ENCODE measurements around the gene RASGRF1. TPM values are rescaled to one million over a fixed set of nuclear protein-coding genes. Genes with fewer than 3 reads are reported as not detected.

Gene RASGRF1
- total RNA-seq, 2 donors from 2014 or later, result 0.09 to 1.1 TPM

DNA sequence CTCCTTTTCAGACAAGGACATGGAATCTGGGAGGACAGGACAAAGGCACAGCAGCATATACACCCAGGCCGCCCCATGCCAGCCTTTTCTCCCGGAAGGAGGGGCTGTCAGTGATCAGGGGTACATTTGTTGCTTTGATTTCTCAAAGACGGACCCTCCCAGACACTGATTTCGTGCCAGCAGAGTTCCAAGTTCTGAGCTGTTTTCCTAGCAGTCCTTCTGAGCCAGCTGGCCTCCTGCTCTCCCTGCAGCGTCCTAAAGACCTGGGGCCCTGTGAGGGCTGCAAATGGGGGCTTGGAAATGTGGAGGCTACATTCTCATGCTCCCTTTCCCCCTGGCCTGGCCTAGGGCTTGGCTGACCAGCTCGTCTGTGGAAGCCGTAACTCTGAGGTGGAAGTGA is 168.1 kb downstream of the RASGRF1 start:
- no peaks in the 10 kb centered on the region for H3K9me3 ChIP-seq
- intact Hi-C loops (cut with DNase I), result no loop called here
- H3K36me3 ChIP-seq, result no peaks in the 10 kb centered on the region
- H3K4me1 ChIP-seq (replicated peaks), result no peaks in the 10 kb centered on the region
- no peak overlapping the region for H3K4me3 ChIP-seq
- WGBS, result 42% methylated on average over 7 of the region's 7 CpGs
- no peak for TF ChIP-seq POLR2AphosphoS5 (IDR thresholded peaks at IDR 0.05)
- no peak for TF ChIP-seq POLR2A (IDR thresholded peaks at IDR 0.05)
- TF ChIP-seq, protein P1, sequence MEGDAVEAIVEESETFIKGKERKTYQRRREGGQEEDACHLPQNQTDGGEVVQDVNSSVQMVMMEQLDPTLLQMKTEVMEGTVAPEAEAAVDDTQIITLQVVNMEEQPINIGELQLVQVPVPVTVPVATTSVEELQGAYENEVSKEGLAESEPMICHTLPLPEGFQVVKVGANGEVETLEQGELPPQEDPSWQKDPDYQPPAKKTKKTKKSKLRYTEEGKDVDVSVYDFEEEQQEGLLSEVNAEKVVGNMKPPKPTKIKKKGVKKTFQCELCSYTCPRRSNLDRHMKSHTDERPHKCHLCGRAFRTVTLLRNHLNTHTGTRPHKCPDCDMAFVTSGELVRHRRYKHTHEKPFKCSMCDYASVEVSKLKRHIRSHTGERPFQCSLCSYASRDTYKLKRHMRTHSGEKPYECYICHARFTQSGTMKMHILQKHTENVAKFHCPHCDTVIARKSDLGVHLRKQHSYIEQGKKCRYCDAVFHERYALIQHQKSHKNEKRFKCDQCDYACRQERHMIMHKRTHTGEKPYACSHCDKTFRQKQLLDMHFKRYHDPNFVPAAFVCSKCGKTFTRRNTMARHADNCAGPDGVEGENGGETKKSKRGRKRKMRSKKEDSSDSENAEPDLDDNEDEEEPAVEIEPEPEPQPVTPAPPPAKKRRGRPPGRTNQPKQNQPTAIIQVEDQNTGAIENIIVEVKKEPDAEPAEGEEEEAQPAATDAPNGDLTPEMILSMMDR (IDR thresholded peaks at IDR 0.05), result no peak
- peak overlapping the region; percentile 26 to 43 for H3K27ac ChIP-seq
- no peak for DNase-seq (ENCODE audit: low spot score)
- no peaks in the 10 kb centered on the region for H3K27me3 ChIP-seq (replicated peaks; ENCODE audit: insufficient read depth)

- no peak for TF ChIP-seq POLR2A (IDR thresholded peaks at IDR 0.05)
- intact Hi-C loops (cut with DNase I), result no loop called here
- H3K27me3 ChIP-seq (replicated peaks; ENCODE audit: insufficient read depth), result no peaks in the 10 kb centered on the region
These were observed 168.6 kb downstream of the RASGRF1 start for GRCh38 chr15:78921940-78922339.

GRCh38 chr15:78921517-78921916 is 169.1 kb downstream of the RASGRF1 start:
- no peak overlapping the region for H3K4me3 ChIP-seq
- intact Hi-C loops (cut with DNase I), result no loop called here
- no peaks in the 10 kb centered on the region for H3K4me1 ChIP-seq (replicated peaks)
- no peak overlapping the region for H3K27ac ChIP-seq
- H3K9me3 ChIP-seq, result no peaks in the 10 kb centered on the region
- TF ChIP-seq POLR2AphosphoS5 (IDR thresholded peaks at IDR 0.05), result no peak
- TF ChIP-seq POLR2A (IDR thresholded peaks at IDR 0.05), result no peak
- TF ChIP-seq, protein P1 (IDR thresholded peaks at IDR 0.05), result no peak
- WGBS, result 82% methylated on average over 6 of the region's 6 CpGs
- no peaks in the 10 kb centered on the region for H3K27me3 ChIP-seq (replicated peaks; ENCODE audit: insufficient read depth)
- H3K36me3 ChIP-seq, result no peaks in the 10 kb centered on the region
- no peak for DNase-seq (ENCODE audit: low spot score)

More at GRCh38 chr15:78921940-78922339, 168.6 kb downstream of the RASGRF1 start:
- no peaks in the 10 kb centered on the region for H3K9me3 ChIP-seq
- H3K4me1 ChIP-seq (replicated peaks), result no peaks in the 10 kb centered on the region
- H3K27ac ChIP-seq, result peak overlapping the region in 1 of 2 donors; percentile 43
- WGBS, result 89% methylated on average over 14 of the region's 14 CpGs
- DNase-seq (ENCODE audit: low spot score), result no peak
- H3K4me3 ChIP-seq, result no peak overlapping the region
- no peaks in the 10 kb centered on the region for H3K36me3 ChIP-seq

DNA sequence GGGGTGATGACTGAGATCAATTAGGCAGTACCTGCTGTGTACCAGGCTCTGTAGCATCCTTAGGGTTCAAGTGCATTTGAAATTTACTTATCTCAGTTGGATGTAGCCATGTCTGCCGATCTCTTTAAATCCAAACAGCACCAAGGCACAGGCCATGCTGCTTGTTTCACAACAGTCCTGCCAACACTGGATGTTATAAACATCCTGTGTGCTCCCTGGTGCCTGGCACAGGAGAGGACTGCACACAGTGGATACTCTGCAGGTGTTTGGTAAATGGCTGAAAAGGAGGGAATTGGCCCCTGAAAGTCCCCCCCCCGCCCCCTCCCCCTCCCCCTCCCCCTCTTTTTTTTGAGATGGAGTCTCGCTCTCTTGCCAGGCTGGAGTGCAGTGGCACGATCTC is 172.7 kb downstream of the RASGRF1 start:
- Histone ChIP-seq H3K9me3 (no peaks in the 10 kb centered on the region), H3K27ac (no peak overlapping the region), H3K27me3 (replicated peaks; ENCODE audit: insufficient read depth) (no peaks in the 10 kb centered on the region), H3K4me1 (replicated peaks) (no peaks in the 10 kb centered on the region), H3K4me3 (no peak overlapping the region), H3K36me3 (no peaks in the 10 kb centered on the region)
- intact Hi-C loops (cut with DNase I), result loop anchor here (10.0 kb wide), 1 partner anchor 267 kb away; no protein-coding TSS in a partner anchor
- 78% methylated on average over 3 of the region's 4 CpGs for WGBS
- DNase-seq (ENCODE audit: low spot score), result no peak
- TF ChIP-seq, protein P1 (IDR thresholded peaks at IDR 0.05), result no peak
- TF ChIP-seq POLR2A (IDR thresholded peaks at IDR 0.05), result no peak
- no peak for TF ChIP-seq POLR2AphosphoS5 (IDR thresholded peaks at IDR 0.05)

- H3K9me3 ChIP-seq, result no peaks in the 10 kb centered on the region
- no peak overlapping the region for H3K4me3 ChIP-seq
- DNase-seq (ENCODE audit: low spot score), result no peak
- WGBS, result 31% methylated on average over 4 of the region's 4 CpGs
- H3K4me1 ChIP-seq (replicated peaks), result no peaks in the 10 kb centered on the region
- intact Hi-C loops (cut with DNase I), result loop anchor here (10.0 kb wide), 1 partner anchor 269 kb away; no protein-coding TSS in a partner anchor
- H3K36me3 ChIP-seq, result no peaks in the 10 kb centered on the region
- peak overlapping the region; percentile 74 to 81 for H3K27ac ChIP-seq
- no peaks in the 10 kb centered on the region for H3K27me3 ChIP-seq (replicated peaks; ENCODE audit: insufficient read depth)
- TF ChIP-seq POLR2AphosphoS5 (IDR thresholded peaks at IDR 0.05), result no peak
- TF ChIP-seq POLR2A (IDR thresholded peaks at IDR 0.05), result no peak
- TF ChIP-seq, protein P1 (IDR thresholded peaks at IDR 0.05), result no peak
These were observed 174.5 kb downstream of the RASGRF1 start for GRCh38 chr15:78916088-78916487.

Data from prostate gland (tissue), 2 donors.